CD4-positive, alpha-beta T cell treated with Interleukin-17A for 1 hour (primary cell): ENCODE results near the gene OLFML1.

Experiments
- DNase-seq: peaks from one replicate; pipeline ENCODE4 v3.0.0-alpha.2; 2020

The OLFML1 gene

DNA sequence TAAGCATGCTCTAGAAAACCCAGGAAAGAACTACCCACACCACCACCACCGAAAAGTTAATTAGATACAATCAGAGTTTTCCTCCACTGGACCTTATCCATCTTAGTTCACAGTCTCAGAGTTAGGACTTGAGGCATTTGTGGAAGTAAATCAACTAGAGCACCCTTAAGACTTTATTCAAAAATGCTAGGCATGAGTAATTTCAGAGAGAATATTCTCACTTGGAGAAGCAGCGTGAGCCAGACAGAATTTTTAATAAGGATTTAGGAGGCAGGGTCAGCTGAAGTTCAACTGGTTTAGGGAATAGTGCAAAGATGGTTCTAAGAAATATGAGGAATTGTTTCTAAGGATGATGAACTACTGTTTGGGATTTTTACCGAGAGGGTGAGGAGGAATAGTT lies 1.2 kb upstream of the OLFML1 start:
- DNase-seq, result no peak

DNA sequence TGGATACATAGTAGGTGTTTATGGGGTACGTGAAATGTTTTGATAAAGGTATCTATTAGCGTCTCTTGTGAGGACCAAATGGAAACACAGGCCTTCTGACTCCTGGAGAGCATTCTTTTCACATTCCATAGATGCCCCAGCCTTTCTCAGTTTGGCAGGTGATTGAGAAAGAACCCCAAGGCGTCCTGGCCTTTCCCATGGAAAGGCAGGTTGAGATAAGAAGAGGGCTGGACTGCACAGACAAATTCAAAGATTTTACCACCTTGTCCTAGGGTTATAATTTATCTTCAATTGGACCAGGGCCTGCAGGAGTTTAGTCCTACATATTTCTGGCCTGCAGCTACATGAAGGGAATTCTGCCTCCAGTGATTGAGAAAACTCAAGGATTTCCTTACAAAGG lies 661 bp upstream of the OLFML1 start:
- no peak for DNase-seq

DNA sequence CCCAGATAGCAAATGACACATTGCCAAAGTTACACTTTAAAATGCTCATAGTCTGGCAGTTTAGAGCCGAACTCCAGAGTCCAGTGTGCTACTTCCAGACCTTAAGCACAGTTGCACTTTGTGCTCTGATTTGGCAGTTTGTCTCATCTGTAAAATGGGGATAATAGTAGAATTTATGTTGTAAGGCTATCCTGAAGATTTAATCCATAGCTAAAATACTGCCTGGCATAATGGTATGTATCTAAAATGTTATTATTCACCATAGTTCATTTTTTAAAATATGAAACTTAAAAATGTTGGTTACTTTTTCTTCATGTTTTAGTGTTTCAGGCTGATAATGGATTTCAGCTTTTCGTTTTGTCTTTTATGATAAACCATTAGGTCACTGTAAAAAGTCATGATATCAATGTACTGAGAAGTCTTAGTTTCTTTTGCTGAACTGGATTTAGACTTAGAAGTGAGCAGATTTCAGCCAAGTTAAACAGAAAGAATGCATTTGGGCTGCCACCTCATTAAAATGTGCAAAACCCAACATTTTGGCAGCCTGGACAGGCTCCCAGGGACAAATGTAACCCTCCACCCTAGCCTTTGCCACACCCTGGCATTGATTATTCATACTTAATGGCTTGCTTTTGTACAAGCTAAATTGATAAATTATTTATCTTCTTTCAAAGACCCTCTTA lies 933 bp downstream of the OLFML1 start:
- no peak for DNase-seq

DNA sequence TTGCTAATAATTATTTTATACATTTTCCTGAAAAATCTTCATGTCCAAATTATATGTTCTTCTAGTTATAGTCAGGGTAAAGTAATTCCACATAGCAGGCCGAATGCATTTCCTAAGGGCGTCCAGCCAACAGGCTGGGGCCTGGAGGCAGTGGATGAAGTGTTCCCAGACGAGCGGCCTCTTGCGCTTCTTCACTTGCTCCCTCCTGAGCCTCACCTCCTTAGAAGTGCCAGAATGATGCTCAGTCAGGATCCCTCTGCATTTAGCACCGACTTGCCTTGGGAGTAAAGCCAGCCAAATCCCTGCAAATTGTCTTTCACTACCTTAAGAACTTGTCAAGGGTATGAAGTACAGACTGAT lies 1.5 kb downstream of the OLFML1 start:
- no peak for DNase-seq

DNA sequence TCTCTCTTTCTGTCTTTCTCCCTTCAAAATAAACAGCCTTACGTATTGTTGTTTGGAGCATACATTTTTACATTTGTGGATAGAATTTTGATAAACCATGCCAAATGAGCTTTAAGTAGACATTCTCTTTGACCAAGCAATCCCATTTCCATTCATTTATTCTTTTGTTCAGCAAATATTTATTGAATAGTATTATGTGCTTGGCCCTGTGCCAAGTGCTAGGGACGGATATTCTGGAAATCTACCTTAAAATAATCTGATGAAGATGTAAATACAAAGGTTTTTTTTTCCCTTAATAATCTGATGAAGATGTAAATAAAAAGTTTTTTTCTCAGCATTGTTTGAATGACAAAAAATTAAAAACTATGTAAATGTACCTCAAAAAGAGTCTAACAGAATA lies 2.1 kb downstream of the OLFML1 start:
- no peak for DNase-seq

- DNase-seq, result no peak
These were observed 3.4 kb downstream of the OLFML1 start for GRCh38 chr11:7488681-7489080.

- DNase-seq, result no peak
These were observed 4.1 kb downstream of the OLFML1 start for GRCh38 chr11:7489376-7489775.

- DNase-seq, result no peak
These were observed 4.7 kb downstream of the OLFML1 start for GRCh38 chr11:7490054-7490453.

DNA sequence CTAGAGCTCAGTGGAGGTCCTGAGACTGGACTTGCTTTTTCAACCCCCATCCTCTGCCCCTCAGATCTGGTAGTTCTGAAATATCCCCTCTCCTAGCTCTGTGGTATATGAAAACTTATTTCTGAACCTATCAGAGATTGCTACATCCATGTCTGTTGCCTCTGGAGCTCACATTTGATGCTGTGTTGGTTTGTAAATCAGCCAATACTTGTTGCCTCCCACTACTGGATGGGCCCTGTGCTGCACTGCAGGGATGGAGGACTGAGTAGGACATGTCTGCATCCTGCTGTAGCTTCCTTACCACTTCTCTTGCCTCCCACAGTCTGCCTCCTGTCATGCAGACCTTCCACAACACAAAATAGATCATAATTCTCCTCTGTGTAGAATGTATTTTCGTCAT lies 5.2 kb downstream of the OLFML1 start:
- no peak for DNase-seq

DNA sequence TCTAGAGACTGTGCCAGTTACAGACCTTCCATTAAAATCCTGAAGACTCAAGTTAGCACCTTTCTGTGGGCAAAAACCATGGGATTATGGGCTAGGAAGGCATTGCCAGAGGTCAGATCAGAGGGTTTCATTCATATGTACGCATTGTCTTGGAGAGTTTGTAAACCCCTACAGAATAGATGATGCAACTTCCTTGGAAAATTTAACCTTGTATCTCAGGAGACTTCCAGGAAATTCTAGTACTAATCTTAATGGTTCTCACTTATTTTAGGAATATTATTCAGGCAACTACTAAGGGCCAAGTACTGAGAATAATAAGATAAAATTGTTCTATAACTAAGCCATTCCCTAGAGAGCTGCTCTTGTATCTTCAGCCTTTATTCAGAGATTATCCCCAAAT lies 6.9 kb downstream of the OLFML1 start:
- no peak for DNase-seq

- no peak for DNase-seq
These were observed 8.4 kb downstream of the OLFML1 start for GRCh38 chr11:7493670-7494069.

DNA sequence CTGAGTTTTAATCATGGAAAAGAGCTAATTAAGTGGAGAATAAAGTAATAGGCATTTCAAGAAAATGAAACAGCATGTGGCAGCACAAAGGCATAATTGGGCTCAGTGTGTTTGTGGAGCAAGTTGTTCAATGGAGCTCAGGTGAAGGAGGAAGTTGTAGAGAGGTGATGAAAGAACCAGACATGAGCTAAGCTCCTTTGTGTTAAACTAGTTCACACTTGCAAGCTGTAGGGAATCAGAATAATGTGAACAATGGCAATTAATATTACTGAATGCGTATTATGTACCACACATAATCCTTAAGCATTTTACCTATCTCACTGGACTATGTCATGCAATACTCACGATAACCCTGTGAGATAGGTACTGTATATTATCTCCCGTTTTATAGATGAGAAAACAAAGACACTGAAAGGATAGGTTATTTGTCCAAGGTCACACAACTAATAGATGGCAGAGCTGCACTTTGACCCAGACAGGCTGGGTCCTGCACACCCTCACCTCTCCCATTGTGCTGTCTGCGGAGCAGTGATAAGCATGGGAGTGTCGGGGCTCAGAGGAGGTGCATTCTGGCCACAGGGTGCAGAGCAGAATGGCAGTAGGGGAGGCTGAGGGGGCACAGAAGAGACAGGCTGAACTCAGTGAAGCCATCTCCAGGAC lies 8.9 kb downstream of the OLFML1 start:
- no peak for DNase-seq

DNA sequence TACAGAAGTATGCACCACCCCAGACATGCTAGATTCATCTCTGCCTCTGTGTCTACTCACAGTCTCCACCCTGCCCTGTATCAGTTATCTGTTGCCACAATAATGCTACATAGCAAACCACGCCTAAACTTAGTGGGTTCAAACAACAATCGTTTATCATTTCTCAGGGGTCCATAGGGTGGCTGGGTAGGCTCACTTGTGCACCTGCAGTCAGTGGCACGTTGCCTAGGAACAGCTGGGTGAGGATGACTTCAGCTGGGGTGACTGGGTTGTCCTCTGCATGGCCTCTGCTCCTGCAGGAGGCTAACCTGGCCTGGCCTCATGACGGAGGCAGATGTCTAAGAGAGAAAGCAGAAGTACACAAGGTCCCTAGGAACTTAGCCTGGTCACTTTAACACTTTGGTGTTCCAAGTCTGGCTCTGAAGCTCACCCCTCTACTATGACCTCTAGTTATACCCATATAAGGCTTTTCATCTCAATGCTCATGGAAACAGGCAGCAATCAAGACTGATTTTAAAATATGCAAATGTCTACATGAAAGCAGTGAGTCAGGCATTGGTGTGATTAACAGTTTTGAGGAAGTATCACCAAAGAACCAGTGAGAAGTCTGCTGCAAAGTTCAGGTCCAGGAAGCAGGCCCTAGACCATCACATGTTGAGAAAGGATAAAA lies 10.7 kb downstream of the OLFML1 start:
- peak; percentile 5 for DNase-seq

GRCh38 chr11:7498193-7498592 lies 12.9 kb downstream of the OLFML1 start:
- no peak for DNase-seq

- no peak for DNase-seq
These were observed 13.8 kb downstream of the OLFML1 start for GRCh38 chr11:7499081-7499480.

GRCh38 chr11:7500251-7500650 lies 14.9 kb downstream of the OLFML1 start:
- no peak for DNase-seq

- DNase-seq, result no peak
These were observed 15.9 kb downstream of the OLFML1 start for GRCh38 chr11:7501251-7501650.

DNA sequence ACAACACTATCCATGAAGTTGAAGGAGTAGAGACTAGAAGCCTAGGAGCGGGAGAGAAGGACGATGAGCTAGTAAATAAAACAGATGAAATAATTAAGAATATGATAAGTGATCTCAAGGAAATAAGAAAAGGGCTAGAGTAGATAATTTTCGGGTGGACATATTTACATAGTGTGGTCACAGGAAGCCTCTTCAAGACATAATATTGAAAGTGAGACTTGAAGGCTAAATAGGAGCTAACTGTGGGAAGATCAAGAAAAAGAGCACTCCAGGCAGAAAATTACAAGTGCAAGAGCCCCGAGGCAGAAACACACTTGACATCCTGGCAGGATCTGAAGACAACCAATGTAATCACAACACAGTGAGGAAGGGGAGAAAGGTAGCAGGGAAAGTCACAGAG lies 16.6 kb downstream of the OLFML1 start:
- no peak for DNase-seq

DNA sequence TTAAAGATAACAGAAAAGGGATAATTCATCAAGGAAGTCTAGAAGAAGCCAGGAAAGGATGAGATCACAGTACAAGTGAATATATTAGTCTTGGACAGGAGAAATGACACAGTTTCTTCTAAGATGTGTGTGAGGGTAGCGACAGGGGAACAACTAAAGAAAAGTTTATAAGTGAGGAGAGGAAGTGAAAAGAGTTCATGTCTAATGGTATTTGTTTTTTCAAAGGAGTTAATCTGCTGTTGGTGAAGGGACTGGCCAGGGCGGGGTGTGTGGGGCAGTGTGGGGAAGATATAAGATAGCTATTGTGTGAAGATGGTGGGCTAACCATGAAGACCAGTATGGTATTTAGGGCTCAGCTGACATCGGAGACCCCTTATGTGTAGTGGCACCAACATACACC lies 20.9 kb downstream of the OLFML1 start:
- no peak for DNase-seq

DNA sequence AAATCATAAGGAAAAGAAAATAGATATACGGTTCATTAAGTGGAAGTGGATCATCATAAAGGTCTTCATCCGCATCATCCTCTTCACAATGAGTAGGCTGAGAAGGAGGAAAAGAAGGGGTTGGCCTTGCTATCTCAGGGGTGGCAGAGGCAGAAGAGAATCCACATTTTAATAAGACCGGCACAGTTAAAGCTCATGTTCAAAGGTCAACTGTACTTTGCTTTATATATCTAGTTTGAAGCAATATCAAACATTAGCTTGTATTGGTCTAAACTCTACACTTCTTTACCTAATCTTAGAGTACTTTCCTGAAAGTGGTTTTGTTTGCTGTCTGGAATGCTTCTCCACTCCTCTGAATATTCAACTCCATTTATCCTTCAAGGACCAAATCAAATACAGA lies 22.8 kb downstream of the OLFML1 start:
- DNase-seq, result no peak

GRCh38 chr11:7509966-7510365 lies 24.7 kb downstream of the OLFML1 start:
- no peak for DNase-seq

DNA sequence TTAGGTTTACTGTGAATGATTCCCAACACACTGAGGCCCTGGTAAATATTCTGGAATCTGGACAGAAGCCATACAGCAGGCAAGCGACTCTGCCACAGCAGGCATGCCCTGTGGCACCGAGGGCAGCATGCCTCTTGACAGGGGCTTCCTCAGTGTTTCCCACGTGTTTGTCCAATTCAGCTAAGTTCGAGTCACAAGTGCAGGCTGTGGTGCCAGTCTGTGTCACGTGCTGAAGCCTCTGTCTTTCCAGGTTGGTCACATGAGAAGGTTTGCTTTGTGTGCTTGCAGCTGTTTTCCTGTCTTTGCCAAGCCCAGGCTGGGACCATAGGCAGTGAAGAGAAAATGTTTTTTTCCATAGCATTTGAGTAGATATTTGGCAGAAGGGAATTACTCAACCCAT lies 26.1 kb downstream of the OLFML1 start:
- DNase-seq, result no peak

GRCh38 chr11:7512525-7513233 lies 27.4 kb downstream of the OLFML1 start:
- DNase-seq, result peak; percentile 16
